ENCODE results near the gene APH1B. TPM values are rescaled to one million over a fixed set of nuclear protein-coding genes. Genes with fewer than 3 reads are reported as not detected.

APH1B gene
- total RNA-seq, 4 donors from 2014 or later, result 4.6 to 8.1 (median 6.5) TPM

DNA sequence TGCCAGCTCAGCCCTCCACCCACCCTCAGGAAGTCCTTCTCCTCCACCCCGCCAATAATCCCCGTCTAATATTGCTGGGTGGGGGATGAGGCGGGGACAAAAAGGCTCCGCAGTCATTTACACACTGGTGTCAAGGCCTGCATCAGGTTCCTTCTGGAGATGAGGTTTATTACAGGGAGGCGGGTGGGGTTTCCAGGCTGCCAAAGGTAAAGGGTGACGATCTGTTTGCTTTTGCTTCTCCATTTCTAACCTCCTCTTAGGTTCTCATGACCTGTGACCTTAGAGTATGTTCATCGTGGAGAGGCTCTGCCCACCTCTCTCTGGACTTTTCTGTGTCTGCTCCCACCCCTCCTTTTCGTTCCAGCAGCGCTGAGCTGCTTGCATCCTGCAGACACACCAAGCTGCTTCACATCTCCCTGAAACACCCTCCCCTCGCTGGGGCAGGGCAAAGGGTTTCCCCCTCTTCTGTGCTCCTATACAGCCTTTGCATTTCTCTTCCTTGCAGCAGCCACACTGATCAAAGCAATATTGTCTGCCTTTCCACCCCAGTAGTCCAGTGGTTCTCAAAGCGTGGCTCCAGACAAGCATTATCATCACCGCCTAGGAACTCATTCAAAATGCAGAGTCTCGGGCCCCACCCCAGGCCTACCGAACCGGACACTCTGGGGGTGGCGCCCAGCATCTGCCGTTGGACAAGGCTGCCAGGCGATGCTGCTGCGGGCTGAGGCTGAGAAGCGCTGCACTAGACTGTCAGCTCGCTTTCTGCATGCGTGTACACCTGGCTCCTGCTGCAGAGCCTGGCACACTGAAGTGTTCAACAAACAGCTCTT, 77.6 kb downstream of the APH1B start:
- intact Hi-C loops (cut with DNase I; ENCODE audit: low total_unique reads), result no loop called here
- no peak overlapping the region for H3K4me3 ChIP-seq (ENCODE audit: low read depth, poor library complexity, severe bottlenecking)
- DNase-seq (ENCODE audit: low spot score in 2 of 2), result no peak
- TF ChIP-seq, protein P1, sequence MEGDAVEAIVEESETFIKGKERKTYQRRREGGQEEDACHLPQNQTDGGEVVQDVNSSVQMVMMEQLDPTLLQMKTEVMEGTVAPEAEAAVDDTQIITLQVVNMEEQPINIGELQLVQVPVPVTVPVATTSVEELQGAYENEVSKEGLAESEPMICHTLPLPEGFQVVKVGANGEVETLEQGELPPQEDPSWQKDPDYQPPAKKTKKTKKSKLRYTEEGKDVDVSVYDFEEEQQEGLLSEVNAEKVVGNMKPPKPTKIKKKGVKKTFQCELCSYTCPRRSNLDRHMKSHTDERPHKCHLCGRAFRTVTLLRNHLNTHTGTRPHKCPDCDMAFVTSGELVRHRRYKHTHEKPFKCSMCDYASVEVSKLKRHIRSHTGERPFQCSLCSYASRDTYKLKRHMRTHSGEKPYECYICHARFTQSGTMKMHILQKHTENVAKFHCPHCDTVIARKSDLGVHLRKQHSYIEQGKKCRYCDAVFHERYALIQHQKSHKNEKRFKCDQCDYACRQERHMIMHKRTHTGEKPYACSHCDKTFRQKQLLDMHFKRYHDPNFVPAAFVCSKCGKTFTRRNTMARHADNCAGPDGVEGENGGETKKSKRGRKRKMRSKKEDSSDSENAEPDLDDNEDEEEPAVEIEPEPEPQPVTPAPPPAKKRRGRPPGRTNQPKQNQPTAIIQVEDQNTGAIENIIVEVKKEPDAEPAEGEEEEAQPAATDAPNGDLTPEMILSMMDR (IDR thresholded peaks at IDR 0.05), result no peak
- TF ChIP-seq POLR2A (IDR thresholded peaks at IDR 0.05), result no peak
- WGBS, 2 donors, result 49 to 54% methylated on average over 17 to 22 of the region's 22 CpGs

DNA sequence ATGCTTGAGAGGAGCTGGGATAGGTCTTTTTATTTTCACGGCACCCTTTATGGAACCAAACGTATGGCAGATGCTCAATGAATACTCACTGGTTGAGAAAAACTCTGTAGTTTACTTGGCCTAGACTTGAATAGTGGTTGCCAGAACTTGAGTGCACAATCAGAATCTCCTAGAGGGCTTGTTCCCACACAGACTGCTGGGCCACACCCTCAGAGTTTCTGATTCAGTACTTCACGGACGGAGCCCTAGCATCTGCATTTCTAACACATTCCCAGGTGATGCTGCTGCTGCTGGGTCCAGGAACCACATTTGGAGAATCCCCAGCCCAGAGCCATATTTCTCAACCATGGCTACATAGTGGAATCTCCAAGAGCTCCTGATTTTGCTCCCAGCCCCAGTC, 79.7 kb downstream of the APH1B start:
- no peak for DNase-seq (ENCODE audit: low spot score in 2 of 2)
- no peak overlapping the region for H3K4me3 ChIP-seq (ENCODE audit: low read depth, poor library complexity, severe bottlenecking)
- TF ChIP-seq, protein P1 (IDR thresholded peaks at IDR 0.05), result no peak
- TF ChIP-seq POLR2A (IDR thresholded peaks at IDR 0.05), result no peak
- 43 to 47% methylated on average over 4 of the region's 4 CpGs for WGBS, 2 donors
- intact Hi-C loops (cut with DNase I; ENCODE audit: low total_unique reads), result no loop called here

DNA sequence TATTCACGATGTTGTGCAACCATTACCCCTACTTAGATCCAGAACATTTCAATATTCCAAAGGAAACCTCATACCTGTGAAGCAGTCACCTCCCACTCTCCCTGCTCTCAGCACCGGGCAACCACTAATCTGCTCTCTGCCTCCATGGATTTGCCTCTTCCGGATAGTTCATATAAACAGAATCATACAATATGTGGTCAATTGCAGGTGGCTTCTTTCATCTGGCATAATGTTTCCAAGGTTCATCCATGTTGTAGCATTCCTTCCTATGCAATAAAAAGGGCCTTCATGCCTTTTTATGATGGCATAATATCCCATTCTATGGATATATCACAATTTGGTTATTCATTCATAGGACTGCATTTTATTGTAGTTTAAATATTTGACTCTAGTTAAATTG, 80.3 kb downstream of the APH1B start:
- H3K4me3 ChIP-seq (ENCODE audit: low read depth, poor library complexity, severe bottlenecking), result no peak overlapping the region
- TF ChIP-seq, protein P1 (IDR thresholded peaks at IDR 0.05), result no peak
- TF ChIP-seq POLR2A (IDR thresholded peaks at IDR 0.05), result no peak
- DNase-seq (ENCODE audit: low spot score in 2 of 2), result no peak
- intact Hi-C loops (cut with DNase I; ENCODE audit: low total_unique reads), result no loop called here
- WGBS, 2 donors, result 52 to 68% methylated on average over 3 of the region's 3 CpGs

DNA sequence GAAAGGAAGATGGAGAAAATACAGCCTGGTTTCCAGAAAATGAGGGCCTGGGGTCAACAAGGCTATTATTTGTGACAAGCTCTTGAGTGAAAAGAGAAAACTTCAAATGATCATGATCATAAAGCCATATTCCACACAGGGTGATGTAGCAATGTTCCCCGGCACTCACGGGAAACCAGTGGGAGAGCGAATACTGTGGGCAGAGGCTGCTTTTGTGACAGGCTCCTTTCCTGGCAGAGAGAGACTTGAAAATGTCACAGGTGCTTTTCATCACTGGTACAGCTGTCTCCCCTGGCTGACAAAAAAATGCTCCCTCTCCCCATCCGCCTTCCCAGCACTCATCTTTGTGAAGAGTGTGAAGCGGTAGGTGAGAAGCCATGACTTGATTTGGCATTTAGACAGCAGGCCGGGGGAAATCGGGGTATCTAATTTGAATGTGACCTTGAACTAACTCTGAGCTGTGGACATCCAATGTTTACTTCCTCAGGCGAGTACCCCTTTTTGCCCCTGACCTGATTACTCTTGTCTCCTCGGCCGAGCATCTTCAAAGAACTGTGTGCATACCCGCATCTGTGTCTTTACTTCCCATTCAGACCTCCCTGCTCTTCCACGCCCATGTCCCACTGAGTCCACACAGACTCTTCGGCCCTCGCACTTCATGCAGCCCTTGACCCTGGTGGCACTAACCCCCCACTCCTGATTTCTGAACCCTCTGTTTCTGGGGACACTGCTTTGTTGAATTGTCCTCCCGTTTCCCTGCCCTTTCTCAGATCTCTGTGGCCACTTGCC, 81.0 kb downstream of the APH1B start:
- intact Hi-C loops (cut with DNase I; ENCODE audit: low total_unique reads), result no loop called here

More for the DNA sequence above, 81.0 kb downstream of the APH1B start:
- no peak for TF ChIP-seq POLR2A (IDR thresholded peaks at IDR 0.05)
- TF ChIP-seq, protein P1 (IDR thresholded peaks at IDR 0.05), result no peak
- WGBS, 2 donors, result 82 to 88% methylated on average over 15 of the region's 15 CpGs
- no peak overlapping the region for H3K4me3 ChIP-seq (ENCODE audit: low read depth, poor library complexity, severe bottlenecking)
- no peak for DNase-seq (ENCODE audit: low spot score in 2 of 2)

Other genes starting within 250 kb of the APH1B start
- gene TPM1, start 234.9 kb upstream of the APH1B start, total RNA-seq, result 100 to 1,000 TPM in 2 of 4 donors, 10 to 100 TPM in 2; 67.6 to 193 (median 95.9) TPM
- gene LACTB, start 155.7 kb upstream of the APH1B start, total RNA-seq, result 10 to 100 TPM; 13.6 to 25.0 (median 19.4) TPM
- gene RPS27L, start 120.1 kb upstream of the APH1B start, total RNA-seq, result 10 to 100 TPM; 39.6 to 64.9 (median 55.8) TPM
- 10 to 100 TPM in 3 of 4 donors, 1 to 10 TPM in 1; 9.1 to 23.6 (median 10.7) TPM for gene RAB8B, start 88.0 kb upstream of the APH1B start, total RNA-seq
- 100 to 1,000 TPM; 144 to 253 (median 213) TPM for gene CA12, start 104.2 kb downstream of the APH1B start, total RNA-seq
- gene USP3, start 227.0 kb downstream of the APH1B start, total RNA-seq, result 10 to 100 TPM; 43.9 to 66.5 (median 55.0) TPM